Activated naive CD4-positive, alpha-beta T cell treated with anti-CD3 and anti-CD28 coated beads, Interleukin-2, amount 50 U/mL, for 24 hours (primary cell): ENCODE data around the gene OR9Q2.
"Not testable (repeated sequence)": the region's sequence is repeated elsewhere in the genome, so short reads cannot be mapped to it uniquely, and the experiment has no call there.

Experiments
- H3K27ac Mint-ChIP-seq: one replicate; pipeline ENCODE4 v1.8.0; 2021; ENCODE audit warnings: mild to moderate bottlenecking, mixed read lengths
- H3K27me3 Mint-ChIP-seq: one replicate; pipeline ENCODE4 v1.8.0; 2021; ENCODE audit warnings: mixed read lengths
- H3K36me3 Mint-ChIP-seq: one replicate; pipeline ENCODE4 v1.8.0; 2021; ENCODE audit warnings: mixed read lengths
- H3K4me1 Mint-ChIP-seq: one replicate; pipeline ENCODE4 v1.8.0; 2021; ENCODE audit warnings: mixed read lengths
- H3K4me3 Mint-ChIP-seq: one replicate; pipeline ENCODE4 v1.8.0; 2021; ENCODE audit warnings: mild to moderate bottlenecking, mixed read lengths
- H3K9me3 Mint-ChIP-seq: one replicate; pipeline ENCODE4 v1.8.0; 2021; ENCODE audit warnings: mixed read lengths

The OR9Q2 gene, protein sequence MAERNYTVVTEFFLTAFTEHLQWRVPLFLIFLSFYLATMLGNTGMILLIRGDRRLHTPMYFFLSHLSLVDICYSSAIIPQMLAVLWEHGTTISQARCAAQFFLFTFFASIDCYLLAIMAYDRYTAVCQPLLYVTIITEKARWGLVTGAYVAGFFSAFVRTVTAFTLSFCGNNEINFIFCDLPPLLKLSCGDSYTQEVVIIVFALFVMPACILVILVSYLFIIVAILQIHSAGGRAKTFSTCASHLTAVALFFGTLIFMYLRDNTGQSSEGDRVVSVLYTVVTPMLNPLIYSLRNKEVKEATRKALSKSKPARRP

DNA sequence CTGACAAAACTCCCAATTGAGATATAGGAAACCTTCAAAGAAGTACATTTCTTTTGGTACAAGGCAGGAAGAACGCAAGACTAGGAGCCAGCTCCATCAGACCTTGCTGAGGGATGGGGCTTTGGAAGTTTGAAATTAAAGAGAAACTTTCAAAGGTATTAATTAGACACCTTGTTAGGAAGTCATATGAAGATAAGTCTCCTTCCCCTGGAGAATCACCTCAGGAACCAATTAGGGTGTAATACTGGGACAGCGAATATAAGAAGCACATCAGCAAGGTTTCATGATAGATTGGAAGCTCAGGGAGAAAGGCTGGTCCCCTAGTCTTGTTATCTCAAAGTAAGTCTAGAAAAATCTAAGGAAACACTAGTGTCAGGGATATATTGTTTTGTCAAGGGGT is at the start of gene OR9Q2:
Gene OR9Q2, plus strand, starts transcription at position 301 of the 400 bp plus-strand sequence. CDS start 1,421 bp downstream, outside the sequence.
- H3K4me1 Mint-ChIP-seq = no peaks in the 10 kb centered on the region
- H3K4me3 Mint-ChIP-seq = no peak within 1 kb of the TSS
- H3K27me3 Mint-ChIP-seq = no peaks in the 10 kb centered on the region
- H3K27ac Mint-ChIP-seq = no peak within 1 kb of the TSS
- no peaks in the 10 kb centered on the region for H3K9me3 Mint-ChIP-seq
- H3K36me3 Mint-ChIP-seq = no peaks in the 10 kb centered on the region

DNA sequence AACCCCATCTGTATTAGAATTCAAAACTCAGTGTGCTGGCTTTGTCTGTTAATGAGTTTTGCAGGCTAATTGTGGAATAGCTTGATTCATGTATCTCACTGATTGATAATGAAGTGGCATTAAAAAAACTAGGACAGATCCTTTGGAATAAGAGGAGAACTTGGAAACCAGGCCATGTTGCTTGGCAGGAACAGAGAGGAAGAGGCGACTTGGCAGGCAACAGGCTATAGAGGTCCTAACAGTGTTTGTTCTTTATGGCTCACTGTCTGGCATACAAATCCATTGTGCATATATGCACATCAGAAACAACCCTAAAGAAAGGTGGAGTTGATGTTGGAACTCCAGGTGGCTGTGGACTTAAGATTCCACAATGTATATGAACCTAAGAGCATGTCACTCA is 46.1 kb upstream of the OR9Q2 start:
- no peaks in the 10 kb centered on the region for H3K36me3 Mint-ChIP-seq
- H3K27ac Mint-ChIP-seq = no peak overlapping the region
- no peak overlapping the region for H3K4me3 Mint-ChIP-seq
- H3K27me3 Mint-ChIP-seq = peaks cover 11% of the 10 kb centered on the region
- H3K4me1 Mint-ChIP-seq = no peaks in the 10 kb centered on the region
- H3K9me3 Mint-ChIP-seq = no peaks in the 10 kb centered on the region

DNA sequence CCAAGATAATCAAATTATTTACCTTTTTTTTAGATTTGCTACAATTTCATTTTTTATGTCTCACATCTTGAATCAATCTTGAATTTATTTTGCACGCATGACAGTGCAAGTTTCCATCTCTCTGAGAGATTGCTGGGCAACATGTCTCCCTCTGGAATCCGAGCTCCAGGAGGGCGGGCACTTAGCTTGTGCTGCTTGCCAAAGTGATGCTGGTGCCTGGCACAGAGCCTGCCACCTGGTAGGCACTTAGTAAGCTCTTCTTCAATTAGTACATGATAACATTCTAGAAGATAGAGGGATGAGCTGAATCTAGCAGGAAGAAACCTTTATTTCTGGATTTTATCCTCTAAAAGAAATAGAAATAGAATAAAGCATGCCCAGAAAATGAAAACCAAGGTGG is 36.1 kb upstream of the OR9Q2 start:
- no peak overlapping the region for H3K27ac Mint-ChIP-seq
- peaks cover 14% of the 10 kb centered on the region for H3K27me3 Mint-ChIP-seq
- no peaks in the 10 kb centered on the region for H3K9me3 Mint-ChIP-seq
- H3K36me3 Mint-ChIP-seq = no peaks in the 10 kb centered on the region
- H3K4me3 Mint-ChIP-seq = no peak overlapping the region
- no peaks in the 10 kb centered on the region for H3K4me1 Mint-ChIP-seq

DNA sequence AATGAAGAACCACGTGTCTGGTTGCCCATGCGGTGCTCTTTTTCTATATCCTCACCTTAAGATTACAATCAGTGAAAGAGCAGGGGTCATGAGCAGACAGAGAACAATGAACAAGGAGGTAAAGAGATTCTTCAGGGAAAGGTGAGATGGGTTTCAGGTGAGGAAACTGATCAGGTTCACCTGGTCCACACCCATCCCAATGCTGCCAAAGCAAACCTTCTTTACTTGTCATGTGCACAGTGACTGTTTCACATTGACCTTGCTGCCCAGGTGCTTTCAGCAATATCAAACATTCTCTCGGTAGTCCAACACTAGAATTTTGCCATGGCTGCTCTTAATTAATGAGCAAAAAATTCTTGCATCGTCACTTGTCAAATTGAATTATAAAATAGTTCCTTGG is 24.5 kb upstream of the OR9Q2 start:
- no peak overlapping the region for H3K4me3 Mint-ChIP-seq
- peaks cover 5% of the 10 kb centered on the region for H3K27me3 Mint-ChIP-seq
- H3K4me1 Mint-ChIP-seq = no peaks in the 10 kb centered on the region
- no peaks in the 10 kb centered on the region for H3K36me3 Mint-ChIP-seq
- H3K27ac Mint-ChIP-seq = no peak overlapping the region
- H3K9me3 Mint-ChIP-seq = peaks cover 3% of the 10 kb centered on the region

DNA sequence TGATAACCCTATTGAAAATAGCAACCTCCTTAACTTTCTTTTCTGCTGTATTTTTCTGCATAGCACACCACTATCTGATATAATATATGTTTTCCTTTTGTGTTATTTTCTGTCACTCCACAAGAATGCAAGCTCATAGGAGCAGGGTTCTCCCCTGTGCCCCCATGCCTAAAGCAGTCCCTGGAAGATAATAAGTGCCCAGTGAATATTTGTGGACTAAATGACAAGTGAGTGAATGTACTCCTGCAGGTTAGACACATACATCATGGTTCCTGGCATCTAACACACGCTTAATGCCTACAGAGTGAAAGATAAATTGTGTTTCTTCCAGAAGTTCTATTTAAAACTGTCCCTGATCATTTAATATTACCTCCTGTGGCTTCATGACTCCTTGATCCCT is 23.9 kb upstream of the OR9Q2 start:
- no peaks in the 10 kb centered on the region for H3K36me3 Mint-ChIP-seq
- no peak overlapping the region for H3K4me3 Mint-ChIP-seq
- H3K9me3 Mint-ChIP-seq = no peaks in the 10 kb centered on the region
- H3K4me1 Mint-ChIP-seq = no peaks in the 10 kb centered on the region
- no peak overlapping the region for H3K27ac Mint-ChIP-seq
- H3K27me3 Mint-ChIP-seq = peaks cover 7% of the 10 kb centered on the region

DNA sequence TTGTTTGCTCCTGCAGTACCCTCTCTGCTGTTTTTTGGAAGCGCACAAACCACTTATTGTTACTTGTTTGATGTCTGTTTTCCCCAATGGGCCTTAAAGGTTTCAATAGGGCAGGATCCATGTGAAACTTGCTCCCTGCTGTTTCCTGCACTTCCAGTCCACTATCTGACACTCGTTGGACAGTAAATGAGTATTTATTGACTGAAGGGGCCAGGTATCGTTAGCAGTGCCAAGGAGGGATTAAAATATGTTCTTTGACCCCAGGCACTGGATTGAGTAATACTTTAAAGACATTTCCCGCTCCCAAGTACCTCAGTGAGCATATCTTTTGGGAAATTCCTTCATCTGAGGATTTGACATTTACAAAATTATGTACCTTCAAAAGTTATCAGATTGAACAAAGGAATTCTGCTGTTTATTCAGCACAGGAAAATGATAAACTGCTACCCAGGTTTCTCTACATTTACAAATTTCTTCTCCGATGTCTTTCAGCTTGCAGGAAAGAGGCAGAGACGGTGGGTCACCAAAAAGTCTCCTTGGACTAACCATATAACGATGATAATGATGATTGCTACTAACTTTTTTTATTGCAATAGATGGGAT is 23.3 kb upstream of the OR9Q2 start:
- Mint-ChIP-seq H3K36me3 (no peaks in the 10 kb centered on the region), H3K27me3 (peaks cover 3% of the 10 kb centered on the region), H3K27ac (no peak overlapping the region), H3K9me3 (peaks cover 6% of the 10 kb centered on the region), H3K4me3 (no peak overlapping the region), H3K4me1 (no peaks in the 10 kb centered on the region)

DNA sequence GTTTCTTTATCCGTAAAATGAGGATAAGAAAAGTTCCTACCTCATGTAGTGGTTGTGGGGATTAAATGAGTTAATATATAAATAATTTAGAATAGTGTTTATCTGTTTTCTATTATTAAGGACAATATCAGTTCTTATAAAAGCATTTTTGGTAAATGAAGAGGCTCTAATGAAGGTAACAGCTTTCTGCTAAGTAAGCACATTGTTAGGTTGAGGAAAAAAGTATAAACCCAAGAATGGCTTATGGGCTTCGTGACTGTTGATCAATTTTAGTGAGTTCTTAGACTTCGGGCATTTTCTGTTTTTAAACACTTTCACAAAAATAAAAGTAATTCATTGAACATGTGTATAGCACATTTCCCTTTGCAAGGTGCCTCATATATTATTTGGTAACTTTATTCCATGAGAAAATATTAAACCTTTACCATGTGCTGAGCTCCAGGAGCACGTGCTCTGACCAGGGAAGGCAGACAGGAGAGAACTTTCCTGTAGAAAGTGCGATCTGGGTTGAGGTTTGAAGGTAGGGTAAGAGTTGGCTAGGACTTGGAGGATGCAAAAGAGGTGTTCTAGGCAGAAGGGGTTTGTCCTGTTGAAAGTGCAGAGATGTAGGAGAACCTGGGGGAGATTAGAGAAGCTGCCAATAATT is 11.3 kb upstream of the OR9Q2 start:
- no peak overlapping the region for H3K27ac Mint-ChIP-seq
- no peaks in the 10 kb centered on the region for H3K9me3 Mint-ChIP-seq
- no peak overlapping the region for H3K4me3 Mint-ChIP-seq
- peaks cover 13% of the 10 kb centered on the region for H3K27me3 Mint-ChIP-seq
- no peaks in the 10 kb centered on the region for H3K36me3 Mint-ChIP-seq
- no peaks in the 10 kb centered on the region for H3K4me1 Mint-ChIP-seq

DNA sequence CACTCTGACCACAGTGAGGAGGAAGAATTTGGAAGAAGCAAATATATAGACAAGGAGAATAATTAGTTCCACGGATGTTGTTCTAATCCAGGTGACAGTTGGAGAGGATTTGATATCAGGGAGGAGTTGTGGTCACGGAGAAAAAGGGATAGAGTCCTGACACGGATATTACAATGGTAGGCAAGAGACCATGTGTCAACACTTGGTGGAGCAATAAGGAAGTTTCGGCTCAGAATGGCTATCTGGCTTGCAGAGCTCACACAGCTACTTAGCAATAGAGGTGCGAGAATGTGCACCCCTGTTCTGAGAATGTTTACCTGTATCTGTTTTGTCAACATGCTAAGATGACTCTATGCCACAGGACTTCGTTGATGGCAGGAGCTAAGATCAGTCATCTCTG is 10.4 kb upstream of the OR9Q2 start:
- peaks cover 13% of the 10 kb centered on the region for H3K27me3 Mint-ChIP-seq
- H3K36me3 Mint-ChIP-seq = no peaks in the 10 kb centered on the region
- no peaks in the 10 kb centered on the region for H3K9me3 Mint-ChIP-seq
- H3K4me3 Mint-ChIP-seq = no peak overlapping the region
- H3K27ac Mint-ChIP-seq = no peak overlapping the region
- H3K4me1 Mint-ChIP-seq = no peaks in the 10 kb centered on the region

DNA sequence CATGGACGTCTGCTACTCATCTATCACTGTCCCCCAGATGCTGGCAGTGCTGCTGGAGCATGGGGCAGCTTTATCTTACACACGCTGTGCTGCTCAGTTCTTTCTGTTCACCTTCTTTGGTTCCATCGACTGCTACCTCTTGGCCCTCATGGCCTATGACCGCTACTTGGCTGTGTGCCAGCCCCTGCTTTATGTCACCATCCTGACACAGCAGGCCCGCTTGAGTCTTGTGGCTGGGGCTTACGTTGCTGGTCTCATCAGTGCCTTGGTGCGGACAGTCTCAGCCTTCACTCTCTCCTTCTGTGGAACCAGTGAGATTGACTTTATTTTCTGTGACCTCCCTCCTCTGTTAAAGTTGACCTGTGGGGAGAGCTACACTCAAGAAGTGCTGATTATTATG is 9.2 kb upstream of the OR9Q2 start:
- H3K36me3 Mint-ChIP-seq = no peaks in the 10 kb centered on the region

DNA sequence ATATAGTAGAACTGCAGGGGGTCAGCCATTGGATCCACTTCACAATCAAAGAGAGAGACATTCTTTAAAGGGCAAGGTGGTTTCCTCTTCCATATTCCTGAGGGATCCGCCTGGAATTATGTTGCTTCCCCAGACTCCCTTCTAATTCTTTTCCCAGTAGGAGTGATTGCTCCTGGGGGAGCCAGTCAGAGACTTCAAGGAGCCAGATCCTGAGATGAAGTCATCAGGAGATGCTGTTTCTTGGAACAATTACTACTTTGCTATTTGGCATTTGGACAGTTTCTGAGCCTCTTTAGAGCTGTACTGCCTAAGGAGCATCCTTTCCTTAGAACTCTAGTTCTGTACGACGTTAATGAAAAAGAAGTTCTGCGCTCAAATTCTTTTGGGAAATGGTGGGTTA is 1.9 kb upstream of the OR9Q2 start:
- Mint-ChIP-seq H3K27me3 (no peaks in the 10 kb centered on the region), H3K9me3 (no peaks in the 10 kb centered on the region), H3K4me1 (no peaks in the 10 kb centered on the region), H3K4me3 (no peak overlapping the region), H3K27ac (no peak overlapping the region), H3K36me3 (no peaks in the 10 kb centered on the region)

More for the DNA sequence above, 9.2 kb upstream of the OR9Q2 start:
- H3K27ac Mint-ChIP-seq = no peak overlapping the region
- H3K4me3 Mint-ChIP-seq = no peak overlapping the region
- peaks cover 13% of the 10 kb centered on the region for H3K27me3 Mint-ChIP-seq
- H3K4me1 Mint-ChIP-seq = no peaks in the 10 kb centered on the region
- H3K9me3 Mint-ChIP-seq = no peaks in the 10 kb centered on the region

DNA sequence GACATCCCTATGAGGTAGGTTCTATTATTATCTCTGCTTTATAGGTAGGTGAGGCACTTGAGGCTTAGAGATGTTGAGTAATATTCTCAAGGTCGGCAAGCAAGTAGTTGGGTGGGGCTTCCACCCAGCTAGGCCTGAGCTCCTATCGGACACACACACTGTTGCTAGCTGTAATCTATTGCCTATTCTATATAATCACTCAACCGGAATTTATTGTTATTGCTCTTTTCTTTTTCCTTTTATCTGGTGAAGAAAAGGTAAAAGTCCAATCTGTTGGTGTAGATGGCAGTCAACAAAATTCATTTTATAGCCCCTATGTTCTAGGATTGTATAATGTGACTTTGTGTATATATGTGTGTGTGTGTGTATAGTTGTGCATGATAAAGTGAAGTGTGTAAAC is 3.4 kb downstream of the OR9Q2 start:
- Mint-ChIP-seq H3K4me1 (no peaks in the 10 kb centered on the region), H3K36me3 (no peaks in the 10 kb centered on the region), H3K4me3 (no peak overlapping the region), H3K27ac (no peak overlapping the region), H3K27me3 (peaks cover 3% of the 10 kb centered on the region), H3K9me3 (peaks cover 3% of the 10 kb centered on the region)

DNA sequence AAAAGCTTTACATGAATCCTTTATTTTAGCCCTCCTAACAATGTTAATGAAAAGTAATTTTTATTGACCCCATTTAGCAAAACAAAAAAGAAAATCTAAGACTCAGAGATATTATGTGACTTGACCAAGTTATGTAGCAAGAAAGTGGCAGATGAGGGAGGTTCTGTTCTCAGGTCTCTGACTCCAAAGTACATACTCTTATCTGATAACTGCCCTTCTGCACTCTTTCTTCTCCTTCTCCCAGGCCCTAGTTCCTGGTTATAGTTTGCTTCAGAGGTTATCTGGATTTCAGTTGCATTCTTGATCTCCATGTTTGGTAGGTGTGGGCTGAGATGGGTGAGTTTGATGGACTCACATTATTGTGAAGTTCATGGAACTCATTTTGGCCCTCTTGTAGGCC is 4.5 kb downstream of the OR9Q2 start:
- no peaks in the 10 kb centered on the region for H3K36me3 Mint-ChIP-seq
- no peak overlapping the region for H3K27ac Mint-ChIP-seq
- H3K27me3 Mint-ChIP-seq = peaks cover 4% of the 10 kb centered on the region
- H3K4me1 Mint-ChIP-seq = no peaks in the 10 kb centered on the region
- H3K4me3 Mint-ChIP-seq = no peak overlapping the region
- peaks cover 15% of the 10 kb centered on the region for H3K9me3 Mint-ChIP-seq

DNA sequence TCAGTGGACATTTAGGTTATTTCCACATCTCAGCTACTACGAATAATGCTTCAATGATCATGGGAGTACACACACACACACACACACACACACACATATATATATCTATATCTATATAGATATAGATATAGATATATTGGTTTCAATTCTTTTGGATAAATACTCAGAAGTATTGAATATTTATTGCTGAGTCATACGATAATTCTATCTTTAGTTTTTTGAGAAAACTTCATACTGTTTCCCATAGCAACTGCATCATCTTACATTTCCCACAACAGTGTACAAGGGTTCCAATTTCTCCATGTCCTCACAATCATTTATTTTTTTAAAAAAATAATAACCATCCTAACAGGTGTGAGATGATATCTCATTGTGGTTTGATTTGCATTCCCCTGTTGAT is 7.1 kb downstream of the OR9Q2 start:
- no peak overlapping the region for H3K27ac Mint-ChIP-seq
- no peak overlapping the region for H3K4me3 Mint-ChIP-seq
- H3K36me3 Mint-ChIP-seq = no peaks in the 10 kb centered on the region
- H3K4me1 Mint-ChIP-seq = no peaks in the 10 kb centered on the region
- H3K9me3 Mint-ChIP-seq = peaks cover 21% of the 10 kb centered on the region
- peaks cover 7% of the 10 kb centered on the region for H3K27me3 Mint-ChIP-seq

DNA sequence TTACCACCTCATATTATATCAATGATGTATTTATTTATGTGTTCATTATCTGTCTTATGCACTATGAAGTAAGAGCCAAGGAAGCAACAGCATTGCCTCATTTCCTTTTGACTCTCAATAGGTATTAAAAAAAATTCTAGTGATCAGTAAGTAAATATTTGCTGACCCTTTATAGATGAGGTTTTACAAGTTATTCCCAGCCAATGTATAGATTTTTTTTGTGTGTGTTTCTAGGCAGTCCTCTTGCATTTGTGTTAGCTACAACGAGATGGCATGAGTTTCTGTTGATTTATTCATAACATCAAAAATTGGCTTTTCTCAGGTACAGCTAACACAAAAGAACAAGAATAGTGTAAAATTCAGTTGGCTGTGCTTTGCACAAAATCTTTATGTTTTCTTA is 10.4 kb downstream of the OR9Q2 start:
- Mint-ChIP-seq H3K4me1 (no peaks in the 10 kb centered on the region), H3K9me3 (peaks cover 37% of the 10 kb centered on the region), H3K4me3 (no peak overlapping the region), H3K27me3 (peaks cover 23% of the 10 kb centered on the region), H3K36me3 (no peaks in the 10 kb centered on the region), H3K27ac (no peak overlapping the region)

DNA sequence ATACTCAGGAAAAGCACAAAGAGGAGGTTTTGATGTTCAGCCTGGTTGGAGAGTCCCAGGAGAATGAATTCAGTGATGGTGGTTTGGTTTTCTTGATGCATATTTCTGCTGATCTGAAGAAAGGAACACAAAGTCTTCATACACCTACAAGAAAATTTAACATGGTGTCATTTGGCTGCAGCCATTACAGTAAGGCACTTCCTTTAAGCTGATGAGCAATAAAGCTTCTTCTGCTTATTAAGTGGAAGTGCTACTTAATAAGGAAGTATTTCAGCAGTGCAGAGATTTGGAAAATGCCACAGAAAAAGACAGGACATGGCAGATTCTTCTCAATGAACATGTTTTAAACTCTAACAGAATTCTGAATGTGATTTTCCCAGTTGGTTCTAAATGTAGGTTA is 15.2 kb downstream of the OR9Q2 start, which contains the start of gene OR1S2:
Gene OR1S2, minus strand, starts transcription at position 101 of the 400 bp plus-strand sequence. Its CDS starts 0 bp downstream, at position 101.
- Mint-ChIP-seq H3K27me3 (peaks cover 26% of the 10 kb centered on the region), H3K4me3 (no peak within 1 kb of the TSS), H3K4me1 (no peaks in the 10 kb centered on the region), H3K36me3 (no peaks in the 10 kb centered on the region), H3K27ac (no peak within 1 kb of the TSS), H3K9me3 (peaks cover 19% of the 10 kb centered on the region)

DNA sequence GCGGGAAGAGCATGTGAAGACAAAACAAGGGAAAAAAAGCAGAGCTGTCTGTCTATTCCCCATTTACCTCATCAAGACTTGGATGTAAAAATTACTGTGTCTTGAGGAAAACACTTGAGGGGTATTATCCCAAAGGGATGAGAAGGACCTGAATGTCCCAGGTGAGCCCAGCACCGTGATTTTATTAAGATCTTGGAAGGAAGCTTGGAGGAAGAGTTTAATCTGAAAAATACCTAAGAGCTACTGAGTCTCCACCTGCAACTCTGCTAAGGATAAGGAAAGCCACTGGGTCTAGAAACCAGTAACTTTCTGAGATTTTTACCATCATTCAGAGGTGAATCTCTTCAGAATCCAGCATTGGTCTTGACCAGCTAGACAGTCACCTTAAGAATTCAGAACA is 23.6 kb downstream of the OR9Q2 start, which contains the start of gene OR1S1:
Gene OR1S1, plus strand, starts transcription at position 301 of the 400 bp plus-strand sequence.
- H3K27me3 Mint-ChIP-seq, H3K4me3 Mint-ChIP-seq, H3K4me1 Mint-ChIP-seq: not testable (repeated sequence)

More for the DNA sequence above, 23.6 kb downstream of the OR9Q2 start, which contains the start of gene OR1S1:
- H3K9me3 Mint-ChIP-seq, H3K27ac Mint-ChIP-seq, H3K36me3 Mint-ChIP-seq: not testable (repeated sequence)
